PC-3 (cell line): ENCODE measurements around the gene MIOX. TPM values are rescaled to one million over a fixed set of nuclear protein-coding genes. Genes with fewer than 3 reads are reported as not detected.
A peak's percentile ranks its signal among the peaks of the same experiment; 100 is the strongest.

Source experiments
- ATAC-seq: fragments of 200-7000 bp; cut with Tn5 transposase; 2 replicates; pipeline ENCODE4 v1.9.1; 2020; ENCODE audit warnings: mild to moderate bottlenecking, moderate library complexity
- Bru-seq: library from RNA; stranded (reverse); fragments of 400-500 nt; gene quantifications from one replicate; lab custom pipeline; 2021; lab: Mats Ljungman, UMichigan
- BruChase-seq, 2 experiments: library from RNA; stranded (reverse); fragments of 400-500 nt; gene quantifications; one replicate each; lab custom pipeline; 2021; lab: Mats Ljungman, UMichigan
- BruUV-seq: library from RNA; stranded (reverse); fragments of 400-500 nt; replicated peaks from 2 replicates; lab custom pipeline; 2021; lab: Mats Ljungman, UMichigan
- CTCF ChIA-PET: fragments of 300-600 bp; sonication (Branson Sonifier 250); formaldehyde crosslinking; loops from one replicate; lab custom pipeline; 2022; ENCODE audit warnings: antibody characterized with exemption; lab: Charles Lee
- POLR2A ChIA-PET: fragments of 300-600 bp; sonication (Branson Sonifier 250); formaldehyde crosslinking; loops from one replicate; lab custom pipeline; 2022; ENCODE audit warnings: antibody characterized with exemption; ENCODE audit not compliant: unreplicated experiment; lab: Charles Lee
- DNase-seq: peaks from one replicate; pipeline ENCODE4 v3.0.0-alpha.2; 2015
- H2AFZ ChIP-seq: fragments of 300-600 bp; sonication (generic); 2 replicates; pipeline ENCODE4 v1.6.0; 2016; ENCODE audit warnings: antibody characterized with exemption, low read length
- H3F3A ChIP-seq: fragments of 300-600 bp; sonication (generic); one replicate; pipeline ENCODE4 v1.6.0; 2017; ENCODE audit warnings: antibody characterized with exemption, low read length, control low read depth, mild to moderate bottlenecking; ENCODE audit not compliant: unreplicated experiment
- H3K27ac ChIP-seq: fragments of 300-600 bp; sonication (generic); 2 replicates; pipeline ENCODE4 v1.5.1; 2016; ENCODE audit warnings: mild to moderate bottlenecking, low read length
- H3K27me3 ChIP-seq: fragments of 300-600 bp; sonication (generic); 2 replicates; pipeline ENCODE4 v1.6.1; 2016; ENCODE audit warnings: low read length, mixed read lengths
- H3K36me3 ChIP-seq: fragments of 300-600 bp; sonication (generic); 2 replicates; pipeline ENCODE4 v1.6.1; 2016; ENCODE audit warnings: low read depth, mixed run types, low read length, mixed read lengths
- H3K4me1 ChIP-seq: fragments of 300-600 bp; sonication (generic); 2 replicates; pipeline ENCODE4 v1.5.1; 2016; ENCODE audit warnings: low read length; ENCODE audit not compliant: insufficient read depth
- H3K4me2 ChIP-seq: fragments of 300-600 bp; sonication (generic); 2 replicates; pipeline ENCODE4 v1.6.0; 2016; ENCODE audit warnings: low read length
- H3K4me3 ChIP-seq: fragments of 300-600 bp; sonication (generic); 2 replicates; pipeline ENCODE4 v1.5.1; 2016; ENCODE audit warnings: mild to moderate bottlenecking, low read length, mixed read lengths
- H3K79me2 ChIP-seq: fragments of 300-600 bp; sonication (generic); 2 replicates; pipeline ENCODE4 v1.6.1; 2017; ENCODE audit warnings: low read length, mixed read lengths
- H3K9ac ChIP-seq: fragments of 300-600 bp; sonication (generic); 2 replicates; pipeline ENCODE4 v1.6.0; 2016; ENCODE audit warnings: mild to moderate bottlenecking, low read length
- H3K9me2 ChIP-seq: fragments of 300-600 bp; sonication (generic); replicated peaks from 2 replicates; pipeline ENCODE4 v1.6.1; 2016; ENCODE audit warnings: mixed run types, low read length, mixed read lengths
- H3K9me3 ChIP-seq: fragments of 300-600 bp; sonication (generic); 2 replicates; pipeline ENCODE4 v1.6.1; 2016; ENCODE audit warnings: low read length, mixed read lengths
- H4K20me1 ChIP-seq: fragments of 300-600 bp; sonication (generic); 2 replicates; pipeline ENCODE4 v1.6.1; 2016; ENCODE audit warnings: low read length, mixed read lengths
- EZH2 ChIP-seq: fragments of 300-600 bp; sonication (generic); IDR thresholded peaks from one replicate; pipeline ENCODE4 v1.6.1; 2017; ENCODE audit warnings: antibody characterized with exemption, mild to moderate bottlenecking, low read length; ENCODE audit not compliant: unreplicated experiment
- EZH2phosphoT487 ChIP-seq: fragments of 300-600 bp; sonication (generic); IDR thresholded peaks from 2 replicates; pipeline ENCODE4 v1.6.1; 2018; ENCODE audit warnings: mild to moderate bottlenecking, antibody characterized with exemption, low read length, borderline replicate concordance
- intact Hi-C: fragments of 100-400 bp; cut with micrococcal nuclease; formaldehyde crosslinking; loops from 2 replicates; pipeline ENCODE4 v1.9.0; 2023
- long read RNA-seq: library from polyadenylated mRNA; unstranded; transcript quantifications from one replicate; pipeline ENCODE4 v2.0.0, GENCODE V29; 2021; ENCODE audit not compliant: unreplicated experiment
- total RNA-seq: library from RNA; depleted of rRNA; stranded (reverse); fragments of >200 nt; gene quantifications from 2 replicates; pipeline ENCODE4 v1.2.3, GENCODE V29; 2014; rRNA removed
- TF ChIP-seq, protein P1 (sequence below): fragments of 300-600 bp; sonication (generic); conservative IDR thresholded peaks from 2 replicates; pipeline ENCODE4 v1.5.1; 2017; ENCODE audit warnings: antibody characterized with exemption, low read depth, mild to moderate bottlenecking, low read length

The MIOX gene
- total RNA-seq = not detected in 2 replicates
- Bru-seq, nascent RNA = percentile 18 among the genes with signal in this experiment
- BruChase-seq, experiment 1, labeled RNA remaining after a 6-hour chase = percentile 40 among the genes with signal in this experiment
- percentile 33 among the genes with signal in this experiment for BruChase-seq, experiment 2, labeled RNA remaining after a 2-hour chase
- long read RNA-seq, partial matches to known transcripts = 0 of 1 reads
- long read RNA-seq, other reads (novel, unspliced or antisense) = 1 of 1 reads

DNA sequence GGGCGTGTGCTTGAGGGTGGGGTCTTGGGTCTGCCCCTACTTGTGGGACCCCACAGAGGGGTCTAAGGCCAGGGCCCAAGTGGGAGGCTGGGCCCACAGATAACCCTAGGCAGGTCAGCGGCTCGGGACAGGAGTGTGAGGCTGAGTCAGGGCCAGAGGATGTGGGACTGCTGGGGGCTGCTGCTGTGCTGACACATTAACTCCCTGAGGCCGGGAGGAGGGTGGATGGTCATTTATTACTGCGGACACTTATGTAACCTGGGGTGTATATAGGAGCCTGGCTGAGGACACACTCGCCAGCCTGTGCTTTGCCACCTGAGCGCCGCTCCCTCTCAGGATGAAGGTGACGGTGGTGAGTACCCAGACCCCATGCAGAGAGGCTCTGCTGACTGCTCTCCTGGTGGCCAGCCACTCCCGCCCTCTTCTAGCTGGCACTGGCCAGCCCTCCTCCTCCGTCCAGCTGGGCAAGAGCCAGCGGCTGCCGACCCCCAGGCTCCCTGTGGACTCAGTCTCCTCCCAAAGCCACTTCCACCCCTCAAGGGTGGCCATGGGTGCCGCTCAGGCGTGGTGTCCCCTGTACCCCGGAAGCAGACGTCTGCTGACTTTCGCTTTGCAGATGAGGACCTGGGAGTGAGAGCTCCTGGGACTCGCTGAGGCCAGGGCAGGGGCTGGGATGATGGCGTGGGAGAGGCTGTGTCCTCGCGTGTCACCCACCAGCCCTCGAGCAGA, at the start of gene MIOX:
Gene MIOX (plus strand): TSS at position 299 of the 729 bp plus-strand sequence. CDS start 39 bp downstream, at position 338.
- POLR2A ChIA-PET = no interaction called here

DNA sequence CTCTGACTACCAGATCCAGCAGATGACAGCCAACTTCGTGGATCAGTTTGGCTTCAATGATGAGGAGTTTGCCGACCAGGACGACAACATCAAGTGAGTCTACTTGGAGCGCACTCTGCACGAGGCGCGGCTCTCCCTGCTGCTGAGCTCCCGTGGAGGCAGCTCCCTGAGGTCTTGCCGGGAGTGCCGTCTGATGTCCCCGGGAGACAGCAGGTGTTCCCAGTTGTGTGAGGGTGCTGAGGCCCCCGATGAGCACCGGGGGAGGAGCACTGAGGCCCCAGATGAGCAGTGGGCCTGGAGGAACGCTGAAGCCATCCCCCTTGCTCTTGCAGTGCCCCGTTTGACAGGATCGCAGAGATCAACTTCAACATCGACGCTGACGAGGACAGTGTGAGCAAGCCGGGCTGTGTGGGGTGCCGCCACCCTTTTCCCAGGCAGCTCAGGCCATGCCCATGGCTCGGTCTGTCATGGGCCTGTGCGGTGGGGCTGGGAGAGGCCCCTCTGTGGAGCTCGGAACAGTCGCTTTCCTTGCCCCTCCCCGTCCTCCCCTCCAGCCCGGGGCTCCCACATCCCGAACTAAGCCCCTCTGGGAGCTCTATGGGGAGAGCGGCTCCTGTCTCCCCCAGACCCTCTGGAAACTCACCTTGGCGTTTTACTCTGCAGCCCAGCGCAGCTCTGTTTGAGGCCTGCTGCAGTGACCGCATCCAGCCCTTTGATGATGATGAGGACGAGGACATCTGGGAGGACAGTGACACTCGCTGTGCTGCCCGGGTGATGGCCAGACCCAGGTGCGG, 49.0 kb upstream of the MIOX start:
- TF ChIP-seq EZH2phosphoT487 = no peak
- TF ChIP-seq, protein P1, sequence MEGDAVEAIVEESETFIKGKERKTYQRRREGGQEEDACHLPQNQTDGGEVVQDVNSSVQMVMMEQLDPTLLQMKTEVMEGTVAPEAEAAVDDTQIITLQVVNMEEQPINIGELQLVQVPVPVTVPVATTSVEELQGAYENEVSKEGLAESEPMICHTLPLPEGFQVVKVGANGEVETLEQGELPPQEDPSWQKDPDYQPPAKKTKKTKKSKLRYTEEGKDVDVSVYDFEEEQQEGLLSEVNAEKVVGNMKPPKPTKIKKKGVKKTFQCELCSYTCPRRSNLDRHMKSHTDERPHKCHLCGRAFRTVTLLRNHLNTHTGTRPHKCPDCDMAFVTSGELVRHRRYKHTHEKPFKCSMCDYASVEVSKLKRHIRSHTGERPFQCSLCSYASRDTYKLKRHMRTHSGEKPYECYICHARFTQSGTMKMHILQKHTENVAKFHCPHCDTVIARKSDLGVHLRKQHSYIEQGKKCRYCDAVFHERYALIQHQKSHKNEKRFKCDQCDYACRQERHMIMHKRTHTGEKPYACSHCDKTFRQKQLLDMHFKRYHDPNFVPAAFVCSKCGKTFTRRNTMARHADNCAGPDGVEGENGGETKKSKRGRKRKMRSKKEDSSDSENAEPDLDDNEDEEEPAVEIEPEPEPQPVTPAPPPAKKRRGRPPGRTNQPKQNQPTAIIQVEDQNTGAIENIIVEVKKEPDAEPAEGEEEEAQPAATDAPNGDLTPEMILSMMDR = no peak
- TF ChIP-seq EZH2 = no peak
- ChIA-PET POLR2A (no interaction called here), CTCF (no interaction called here)

More for the DNA sequence above, at the start of gene MIOX:
- no TSS peak for BruUV-seq
- Histone ChIP-seq H3F3A (no peaks in the 10 kb centered on the region), H2AFZ (no peak within 1 kb of the TSS), H3K4me3 (no peak within 1 kb of the TSS), H3K27ac (no peak within 1 kb of the TSS), H3K27me3 (no peaks in the 10 kb centered on the region), H3K4me2 (no peak within 1 kb of the TSS), H3K79me2 (no peaks in the 10 kb centered on the region), H3K9ac (no peak within 1 kb of the TSS), H3K4me1 (no peaks in the 10 kb centered on the region), H3K9me3 (no peaks in the 10 kb centered on the region), H3K9me2 (no peaks in the 10 kb centered on the region), H4K20me1 (no peaks in the 10 kb centered on the region), H3K36me3 (no peaks in the 10 kb centered on the region)
- no peak for DNase-seq
- intact Hi-C loops = no loop called here
- no peak for TF ChIP-seq EZH2
- TF ChIP-seq, protein P1 = no peak
- TF ChIP-seq EZH2phosphoT487 = no peak
- peak; percentile 42 for ATAC-seq
- CTCF ChIA-PET = no interaction called here

More for the DNA sequence above, 49.0 kb upstream of the MIOX start:
- DNase-seq (no peak), ATAC-seq (no peak)
- H3K4me2 ChIP-seq = no peak overlapping the region
- H3K9me3 ChIP-seq = no peaks in the 10 kb centered on the region
- H3K9ac ChIP-seq = no peak overlapping the region
- H2AFZ ChIP-seq = no peak overlapping the region
- no peaks in the 10 kb centered on the region for H3K27me3 ChIP-seq
- H3K27ac ChIP-seq = no peak overlapping the region
- H3K36me3 ChIP-seq = no peaks in the 10 kb centered on the region
- no peaks in the 10 kb centered on the region for H3F3A ChIP-seq
- H3K9me2 ChIP-seq = no peaks in the 10 kb centered on the region
- intact Hi-C loops = no loop called here
- H4K20me1 ChIP-seq = no peaks in the 10 kb centered on the region
- no peak overlapping the region for H3K4me3 ChIP-seq
- H3K79me2 ChIP-seq = no peaks in the 10 kb centered on the region
- no TSS peak for BruUV-seq
- H3K4me1 ChIP-seq = no peaks in the 10 kb centered on the region
